Ovary (tissue), 9 donors: ENCODE results near the gene SVIP. TPM values are rescaled to one million over a fixed set of nuclear protein-coding genes. Genes with fewer than 3 reads are reported as not detected.

Experiments used
- DNase-seq, 5 donors: peaks; one replicate each; pipeline ENCODE4 v3.0.0-alpha.2; 2019 to 2020
- H3K27ac ChIP-seq, 2 donors: fragments of 200-600 bp; one replicate each; pipeline versions ENCODE4 v1.5.1 to v1.8.0; 2019 to 2022
- H3K27me3 ChIP-seq: fragments of 200-600 bp; one replicate; pipeline ENCODE4 v1.8.0; 2022
- H3K36me3 ChIP-seq: fragments of 200-600 bp; sonication (generic); one replicate; pipeline ENCODE4 v1.5.1; 2019
- H3K4me1 ChIP-seq: one replicate; pipeline ENCODE4 v1.8.1; 2013; ENCODE audit warnings: mild to moderate bottlenecking, moderate library complexity; ENCODE audit not compliant: insufficient read depth
- H3K4me3 ChIP-seq: fragments of 200-600 bp; sonication (generic); one replicate; pipeline ENCODE4 v1.5.1; 2017
- H3K9me3 ChIP-seq, 2 donors: fragments of 200-600 bp in 1 of 2; sonication (generic) in 1 of 2; one replicate each; pipeline versions ENCODE4 v1.5.1 to v1.8.1; 2013 to 2019; ENCODE audit warnings: mild to moderate bottlenecking in 1 of 2, moderate library complexity in 1 of 2
- EP300 ChIP-seq: sonication (generic); formaldehyde crosslinking; IDR thresholded peaks from one replicate; pipeline ENCODE4 v1.6.1; 2017; ENCODE audit warnings: antibody characterized with exemption
- POLR2A ChIP-seq: fragments of 450-650 bp; IDR thresholded peaks from one replicate; pipeline ENCODE4 v1.6.1; 2017; ENCODE audit warnings: antibody characterized with exemption, mild to moderate bottlenecking, moderate library complexity
- WGBS, 3 donors: extraction: QIAGEN DNeasy Blood & Tissue Kit in 1 of 3; methylation state at CpG; one replicate each; pipeline versions ENCODE4 v1.1.5 to v1.1.7; 2013 to 2017; 5-methylcytosine and 5-hydroxymethylcytosine counted together
- intact Hi-C, 4 donors: fragments of 100-400 bp; cut with DNase I; formaldehyde crosslinking; loops; one replicate each; pipeline versions ENCODE4 v1.11.0 to v1.15.1; 2022 to 2023
- polyA plus RNA-seq, 2 donors: library from polyadenylated mRNA; stranded (reverse); fragments of 200-250 nt in 1 of 2; fragments of 350-450 nt in 1 of 2; fragmentation: Illumina TruSeq in 1 of 2; extraction: RNeasy Lipid Tissue Mini Kit (QIAGEN cat#74804) in 1 of 2; gene quantifications; one replicate each; pipeline ENCODE4 v1.2.3, GENCODE V29; 2013 to 2014
- total RNA-seq, 7 donors: library from RNA; depleted of rRNA in 2 of 7; stranded (reverse); fragments of >200 nt in 2 of 7; fragmentation: NEBNext Ultra II Directional in 3 of 7; extraction: Animal tissue kit (Norgen Biotek cat#: 25700) in 3 of 7; gene quantifications; one replicate each; pipeline versions ENCODE4 v1.1.0 to v1.2.4, GENCODE V29; 2016 to 2023
- TF ChIP-seq, protein P1 (sequence below), 3 donors: fragments of 450-650 bp in 2 of 3; fragments of 200-600 bp in 1 of 3; IDR thresholded peaks; one replicate each; pipeline versions ENCODE4 v1.5.1 to v1.8.0; 2016 to 2022; ENCODE audit warnings: antibody characterized with exemption in 3 of 3, mild to moderate bottlenecking in 1 of 3
- donor health status: DM: no; HTN: no; CAD: no; lungs with moderate emphysema.
- donor health status: DM: no; HTN: no; CAD: no.
- donor health status: Bipolar disorder and iron deficiency.
- donor health status: DM: yes; HTN: yes; CAD: no.
- donor health status: DM: no; HTN: no; CAD: no.
- donor health status: DM: yes; HTN: yes; CAD: no.

Gene SVIP
- total and polyA plus RNA-seq, 9 donors = 10.5 to 37.4 (median 21.1) TPM

DNA sequence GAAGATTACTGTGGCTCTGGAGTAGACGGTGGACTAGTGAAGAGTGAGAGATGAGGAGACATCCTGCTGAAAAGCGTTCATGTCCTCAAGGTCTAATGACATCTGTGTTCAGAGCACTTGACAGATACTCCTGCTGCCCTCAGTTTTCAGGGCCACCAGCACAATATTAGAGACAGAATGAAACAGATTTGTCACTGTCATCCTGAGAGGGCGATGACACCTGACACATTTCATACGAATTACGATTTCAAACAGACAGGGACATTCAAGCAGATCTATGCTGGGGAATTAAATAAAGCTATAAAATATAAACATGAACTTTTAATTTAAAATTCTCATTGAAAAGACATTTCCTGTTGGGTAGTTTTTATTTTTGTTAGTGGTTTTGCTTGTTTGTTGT lies 29.1 kb downstream of the SVIP start:
- Histone ChIP-seq H3K27me3 (no peaks in the 10 kb centered on the region), H3K36me3 (no peaks in the 10 kb centered on the region), H3K4me3 (no peak overlapping the region), H3K27ac (no peak overlapping the region), H3K9me3 (no peaks in the 10 kb centered on the region), H3K4me1 (no peaks in the 10 kb centered on the region)
- TF ChIP-seq POLR2A = no peak
- TF ChIP-seq, protein P1, sequence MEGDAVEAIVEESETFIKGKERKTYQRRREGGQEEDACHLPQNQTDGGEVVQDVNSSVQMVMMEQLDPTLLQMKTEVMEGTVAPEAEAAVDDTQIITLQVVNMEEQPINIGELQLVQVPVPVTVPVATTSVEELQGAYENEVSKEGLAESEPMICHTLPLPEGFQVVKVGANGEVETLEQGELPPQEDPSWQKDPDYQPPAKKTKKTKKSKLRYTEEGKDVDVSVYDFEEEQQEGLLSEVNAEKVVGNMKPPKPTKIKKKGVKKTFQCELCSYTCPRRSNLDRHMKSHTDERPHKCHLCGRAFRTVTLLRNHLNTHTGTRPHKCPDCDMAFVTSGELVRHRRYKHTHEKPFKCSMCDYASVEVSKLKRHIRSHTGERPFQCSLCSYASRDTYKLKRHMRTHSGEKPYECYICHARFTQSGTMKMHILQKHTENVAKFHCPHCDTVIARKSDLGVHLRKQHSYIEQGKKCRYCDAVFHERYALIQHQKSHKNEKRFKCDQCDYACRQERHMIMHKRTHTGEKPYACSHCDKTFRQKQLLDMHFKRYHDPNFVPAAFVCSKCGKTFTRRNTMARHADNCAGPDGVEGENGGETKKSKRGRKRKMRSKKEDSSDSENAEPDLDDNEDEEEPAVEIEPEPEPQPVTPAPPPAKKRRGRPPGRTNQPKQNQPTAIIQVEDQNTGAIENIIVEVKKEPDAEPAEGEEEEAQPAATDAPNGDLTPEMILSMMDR (IDR thresholded peaks at IDR 0.05) = no peak
- no peak for TF ChIP-seq EP300
- DNase-seq = no peak
- 85 to 89% (median 88%) methylated on average over 5 of the region's 5 CpGs for WGBS, 3 donors
- intact Hi-C loops = no loop called here

DNA sequence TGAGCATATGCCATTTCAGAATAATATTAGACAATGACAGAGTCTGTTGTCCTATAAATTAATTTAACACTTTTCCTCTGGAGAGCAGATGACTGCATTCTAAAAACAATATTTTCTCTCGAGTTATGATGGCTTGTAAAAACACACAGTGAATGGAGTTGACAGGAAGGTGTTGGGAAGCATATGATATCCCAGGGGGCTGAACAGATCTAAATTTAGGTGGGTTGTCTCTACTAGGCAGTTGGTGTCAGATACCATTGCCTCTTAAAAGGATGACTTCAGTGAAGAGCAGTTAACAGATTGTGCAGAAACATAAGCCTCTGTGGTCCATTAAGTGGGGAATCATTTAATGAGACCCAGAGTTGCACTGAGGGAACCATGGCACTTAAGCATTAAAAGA lies 30.7 kb downstream of the SVIP start:
- Histone ChIP-seq H3K27ac (no peak overlapping the region), H3K27me3 (no peaks in the 10 kb centered on the region), H3K36me3 (no peaks in the 10 kb centered on the region), H3K9me3 (no peaks in the 10 kb centered on the region), H3K4me3 (no peak overlapping the region), H3K4me1 (no peaks in the 10 kb centered on the region)
- DNase-seq = no peak
- 46 to 61% (median 51%) methylated on average over 1 of the region's 1 CpG for whole genome bisulfite sequencing, 3 donors
- intact Hi-C loops = no loop called here
- no peak for TF ChIP-seq POLR2A
- TF ChIP-seq, protein P1 (IDR thresholded peaks at IDR 0.05) = no peak

DNA sequence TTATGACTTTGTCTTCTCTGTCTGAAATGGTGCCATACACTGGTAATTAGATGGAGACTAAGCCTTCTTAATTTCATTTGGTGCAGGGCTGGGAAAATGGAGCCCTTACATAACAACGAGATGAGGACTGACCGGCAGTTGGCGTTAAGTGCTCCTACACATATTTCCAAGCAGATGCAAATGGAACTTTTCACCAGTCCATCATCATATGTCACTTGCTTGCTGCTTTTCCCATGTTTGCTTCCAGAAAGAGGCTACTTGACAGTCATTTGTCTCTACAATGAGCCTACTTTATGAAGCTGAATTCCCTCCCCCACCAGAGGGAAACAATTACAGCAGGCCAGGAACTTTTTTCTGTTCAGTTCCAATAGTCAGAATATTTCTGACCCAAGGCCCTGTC lies 32.6 kb downstream of the SVIP start:
- no peaks in the 10 kb centered on the region for H3K36me3 ChIP-seq
- intact Hi-C loops = no loop called here
- DNase-seq = no peak
- WGBS, 3 donors = 82 to 86% (median 83%) methylated on average over 3 of the region's 3 CpGs
- H3K9me3 ChIP-seq = no peaks in the 10 kb centered on the region
- no peak for TF ChIP-seq POLR2A
- TF ChIP-seq, protein P1 (IDR thresholded peaks at IDR 0.05) = no peak
- TF ChIP-seq EP300 = no peak
- H3K4me1 ChIP-seq = no peaks in the 10 kb centered on the region
- no peaks in the 10 kb centered on the region for H3K27me3 ChIP-seq
- no peak overlapping the region for H3K27ac ChIP-seq
- no peak overlapping the region for H3K4me3 ChIP-seq

DNA sequence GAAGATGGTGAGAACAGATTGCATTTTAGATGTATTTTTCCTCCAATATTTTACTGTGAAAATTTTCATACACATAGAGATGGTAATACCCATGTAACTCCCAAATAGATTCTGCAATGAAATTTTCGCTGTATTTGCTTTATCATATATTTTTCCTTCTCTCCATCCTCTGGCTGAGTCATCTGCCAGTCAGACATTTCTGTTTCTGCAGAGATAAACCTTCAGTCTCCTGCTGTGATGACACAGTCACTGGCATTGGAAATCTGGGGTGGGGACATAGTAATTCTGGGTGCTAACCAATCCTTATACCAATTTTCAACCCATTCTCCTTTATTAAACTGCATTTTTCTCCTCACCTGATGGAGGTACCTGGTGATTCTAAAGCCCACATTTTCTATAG lies 33.7 kb downstream of the SVIP start:
- no peak for TF ChIP-seq POLR2A
- TF ChIP-seq, protein P1 (IDR thresholded peaks at IDR 0.05) = no peak
- no peak for TF ChIP-seq EP300
- intact Hi-C loops = no loop called here
- DNase-seq = no peak
- Histone ChIP-seq H3K9me3 (no peaks in the 10 kb centered on the region), H3K27ac (no peak overlapping the region), H3K4me3 (no peak overlapping the region), H3K36me3 (no peaks in the 10 kb centered on the region), H3K27me3 (no peaks in the 10 kb centered on the region), H3K4me1 (no peaks in the 10 kb centered on the region)
- WGBS, 3 donors = 80 to 95% (median 95%) methylated on average over 1 of the region's 1 CpG

DNA sequence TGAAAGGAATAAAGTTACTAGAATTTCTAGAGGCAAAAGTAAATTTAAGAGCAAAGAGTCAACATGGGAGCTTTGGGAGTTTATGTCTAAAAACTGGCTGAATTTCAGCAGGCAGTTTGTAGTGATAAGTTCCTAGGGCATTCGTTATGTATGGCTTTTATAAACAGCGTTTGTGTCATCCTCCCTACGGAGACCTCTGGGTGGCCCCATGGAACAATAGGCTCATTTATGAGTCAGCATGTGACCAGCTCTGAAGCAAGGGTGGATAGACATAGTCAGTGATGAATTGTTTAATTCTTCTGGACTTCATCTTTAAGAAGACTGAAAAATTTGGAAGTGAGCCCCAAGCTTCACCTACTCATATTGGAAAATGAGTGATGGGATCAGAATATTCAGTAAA lies 37.1 kb downstream of the SVIP start:
- DNase-seq = no peak
- H3K9me3 ChIP-seq = no peaks in the 10 kb centered on the region
- H3K4me1 ChIP-seq = no peaks in the 10 kb centered on the region
- 11 to 21% (median 15%) methylated on average over 3 of the region's 3 CpGs for WGBS, 3 donors
- H3K27ac ChIP-seq = no peak overlapping the region
- H3K36me3 ChIP-seq = no peaks in the 10 kb centered on the region
- intact Hi-C loops = no loop called here
- H3K4me3 ChIP-seq = no peak overlapping the region
- H3K27me3 ChIP-seq = no peaks in the 10 kb centered on the region
- TF ChIP-seq, protein P1 (IDR thresholded peaks at IDR 0.05) = no peak
- no peak for TF ChIP-seq EP300
- no peak for TF ChIP-seq POLR2A
